ENCODE results near the gene KIF25.

KIF25 gene

DNA sequence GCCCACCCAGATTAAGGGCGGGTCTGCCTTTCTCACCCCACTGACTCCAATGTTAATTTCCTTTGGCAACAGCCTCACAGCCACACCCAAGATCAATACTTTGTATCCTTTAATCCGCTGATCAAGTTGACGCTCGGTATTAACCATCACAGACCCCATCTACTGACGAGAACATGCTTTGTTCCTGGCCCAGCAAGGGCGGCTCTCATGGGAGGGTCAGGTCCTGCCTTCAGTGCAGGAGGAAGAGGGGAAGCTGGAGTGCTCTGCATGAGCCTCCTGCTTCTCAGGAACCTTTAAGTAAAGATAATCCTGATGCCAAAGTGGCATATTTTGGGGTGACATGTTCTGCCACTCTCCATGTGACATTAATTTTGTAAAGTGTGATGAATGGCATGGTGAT lies 8.3 kb downstream of the KIF25 start:
- CTCF ChIA-PET = no interaction called here
- POLR2A ChIA-PET = no interaction called here
- TF ChIP-seq, protein P1, sequence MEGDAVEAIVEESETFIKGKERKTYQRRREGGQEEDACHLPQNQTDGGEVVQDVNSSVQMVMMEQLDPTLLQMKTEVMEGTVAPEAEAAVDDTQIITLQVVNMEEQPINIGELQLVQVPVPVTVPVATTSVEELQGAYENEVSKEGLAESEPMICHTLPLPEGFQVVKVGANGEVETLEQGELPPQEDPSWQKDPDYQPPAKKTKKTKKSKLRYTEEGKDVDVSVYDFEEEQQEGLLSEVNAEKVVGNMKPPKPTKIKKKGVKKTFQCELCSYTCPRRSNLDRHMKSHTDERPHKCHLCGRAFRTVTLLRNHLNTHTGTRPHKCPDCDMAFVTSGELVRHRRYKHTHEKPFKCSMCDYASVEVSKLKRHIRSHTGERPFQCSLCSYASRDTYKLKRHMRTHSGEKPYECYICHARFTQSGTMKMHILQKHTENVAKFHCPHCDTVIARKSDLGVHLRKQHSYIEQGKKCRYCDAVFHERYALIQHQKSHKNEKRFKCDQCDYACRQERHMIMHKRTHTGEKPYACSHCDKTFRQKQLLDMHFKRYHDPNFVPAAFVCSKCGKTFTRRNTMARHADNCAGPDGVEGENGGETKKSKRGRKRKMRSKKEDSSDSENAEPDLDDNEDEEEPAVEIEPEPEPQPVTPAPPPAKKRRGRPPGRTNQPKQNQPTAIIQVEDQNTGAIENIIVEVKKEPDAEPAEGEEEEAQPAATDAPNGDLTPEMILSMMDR (IDR thresholded peaks at IDR 0.05; ENCODE audit: control extremely low read depth, extremely low read depth, low read depth, missing control alignments) = no peak
- DNase-seq (ENCODE audit: extremely low spot score) = no peak

DNA sequence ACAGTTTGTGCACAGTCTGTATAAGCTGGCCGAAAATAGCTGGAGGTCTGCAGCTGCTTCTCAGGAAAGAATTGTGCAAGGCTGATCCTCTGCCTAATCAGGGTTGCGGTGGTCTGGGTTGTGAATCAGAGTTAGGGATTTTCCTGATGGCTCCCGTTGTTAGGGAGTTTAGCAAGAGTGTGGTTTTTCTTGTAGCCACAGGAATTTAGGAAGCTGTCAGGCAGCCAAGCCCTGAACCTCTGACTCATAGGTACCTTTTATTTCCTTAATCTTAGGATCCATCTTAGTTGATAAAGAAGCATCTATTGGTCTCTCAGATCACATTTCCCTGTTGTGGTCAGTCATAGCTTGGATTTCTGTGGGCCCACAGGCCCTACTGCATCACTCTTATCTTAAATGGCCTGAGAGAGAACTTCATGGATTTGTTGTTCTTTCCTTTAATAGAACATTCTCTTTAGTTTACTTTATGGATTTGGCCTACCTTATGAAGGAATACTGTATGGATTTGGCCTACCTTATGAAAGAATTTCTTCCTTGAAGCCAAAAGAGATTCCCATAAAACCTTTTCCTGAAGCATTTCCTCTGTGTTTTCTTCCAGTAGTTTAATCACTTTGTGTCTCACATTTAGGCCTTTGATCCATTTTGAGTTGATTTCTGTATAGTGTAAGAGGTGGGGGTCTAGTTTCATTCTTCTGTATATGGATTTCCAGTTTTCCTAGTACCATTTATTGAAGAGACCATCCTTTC lies 10.3 kb downstream of the KIF25 start:
- DNase-seq (ENCODE audit: extremely low spot score) = no peak
- TF ChIP-seq, protein P1 (IDR thresholded peaks at IDR 0.05; ENCODE audit: control extremely low read depth, extremely low read depth, low read depth, missing control alignments) = no peak
- POLR2A ChIA-PET = no interaction called here
- CTCF ChIA-PET = no interaction called here

GRCh38 chr6:168009331-168009730 lies 11.9 kb downstream of the KIF25 start:
- TF ChIP-seq, protein P1 (IDR thresholded peaks at IDR 0.05; ENCODE audit: control extremely low read depth, extremely low read depth, low read depth, missing control alignments) = no peak
- ChIA-PET CTCF (no interaction called here), POLR2A (no interaction called here)
- no peak for DNase-seq (ENCODE audit: extremely low spot score)

GRCh38 chr6:168011291-168011690 lies 13.8 kb downstream of the KIF25 start:
- DNase-seq (ENCODE audit: extremely low spot score) = no peak
- POLR2A ChIA-PET = no interaction called here
- CTCF ChIA-PET = no interaction called here
- TF ChIP-seq, protein P1 (IDR thresholded peaks at IDR 0.05; ENCODE audit: control extremely low read depth, extremely low read depth, low read depth, missing control alignments) = no peak

GRCh38 chr6:168012431-168013249 lies 15.2 kb downstream of the KIF25 start:
- ChIA-PET CTCF (interaction anchor here (1.8 kb wide), 1 partner anchor 11 kb away, joined by 4 read pairs; no protein-coding TSS in a partner anchor), POLR2A (no interaction called here)
- TF ChIP-seq, protein P1 (IDR thresholded peaks at IDR 0.05; ENCODE audit: control extremely low read depth, extremely low read depth, low read depth, missing control alignments) = no peak
- DNase-seq (ENCODE audit: extremely low spot score) = no peak

- no peak for DNase-seq (ENCODE audit: extremely low spot score)
- ChIA-PET CTCF (interaction anchor here (1.8 kb wide), 1 partner anchor 11 kb away, joined by 4 read pairs; no protein-coding TSS in a partner anchor), POLR2A (no interaction called here)
- TF ChIP-seq, protein P1 (IDR thresholded peaks at IDR 0.05; ENCODE audit: control extremely low read depth, extremely low read depth, low read depth, missing control alignments) = no peak
Measured at GRCh38 chr6:168013250-168013915, 15.9 kb downstream of the KIF25 start.

Data from GM10248 (cell line).